Fibroblast of peridontal ligament (primary cell): ENCODE data around the gene ZNF263.

Experiments
- DNase-seq: peaks from one replicate; pipeline ENCODE4 v3.0.0-alpha.2; 2010; ENCODE audit errors: extremely low read depth

The ZNF263 gene

DNA sequence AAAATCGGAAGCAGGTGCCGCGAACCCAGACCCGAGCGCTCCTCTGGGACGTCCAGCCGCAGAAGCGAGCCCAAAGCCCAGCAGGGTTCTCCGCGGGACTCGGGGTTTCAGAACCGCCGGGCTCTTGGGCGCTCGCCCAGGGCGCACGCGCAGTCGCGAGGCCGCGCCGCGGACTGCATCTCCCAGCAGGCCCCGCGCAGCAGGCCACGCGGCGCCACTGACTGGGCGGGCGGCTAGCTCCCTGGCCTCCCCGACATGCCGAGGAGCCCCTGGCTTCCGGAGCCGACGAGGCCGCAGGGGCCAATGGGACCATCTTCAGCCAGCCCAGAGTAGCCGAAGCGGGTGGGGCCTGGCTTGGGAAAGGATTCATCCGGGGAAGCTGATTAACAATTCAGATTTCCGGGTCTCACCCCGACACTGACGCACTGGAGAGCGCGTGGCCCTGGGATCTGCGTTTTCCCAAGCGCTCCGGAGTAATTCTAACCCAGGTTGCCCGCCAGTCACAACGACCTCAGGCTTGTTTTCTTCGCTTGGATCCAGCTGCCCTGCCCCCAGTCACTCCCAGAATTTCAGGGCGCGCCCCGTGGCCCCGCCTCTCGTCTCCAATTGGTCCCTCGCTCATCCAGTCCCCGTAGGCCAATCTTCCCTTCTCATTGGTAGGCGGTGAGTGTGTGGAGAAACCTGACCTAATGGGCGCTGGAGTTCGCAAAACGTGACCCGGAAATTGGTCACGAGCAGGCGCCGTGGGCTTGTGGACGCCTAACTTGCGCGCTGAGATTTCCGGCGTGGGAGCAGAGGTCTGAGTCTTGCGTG, at the start of gene ZNF263:
Gene ZNF263 (plus strand): TSS at position 762 of the 813 bp plus-strand sequence. CDS start 328 bp downstream, outside the sequence.
- DNase-seq = peak; percentile 98

DNA sequence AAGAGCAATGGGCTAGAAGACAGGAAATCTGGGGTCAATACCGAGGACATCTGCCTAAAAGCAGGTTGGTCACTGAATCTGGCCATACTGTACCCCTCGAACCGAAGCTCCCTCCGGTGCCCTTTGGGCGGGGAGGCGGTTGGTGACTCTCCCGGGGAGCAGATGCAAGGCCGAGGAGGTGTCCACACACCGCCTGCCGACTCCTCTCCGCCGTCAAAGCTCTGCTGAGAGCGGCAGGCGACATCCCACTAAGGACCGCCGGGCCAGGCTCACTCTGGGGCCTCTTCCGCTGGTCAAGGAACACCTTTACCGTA, 48.8 kb upstream of the ZNF263 start:
- no peak for DNase-seq

DNA sequence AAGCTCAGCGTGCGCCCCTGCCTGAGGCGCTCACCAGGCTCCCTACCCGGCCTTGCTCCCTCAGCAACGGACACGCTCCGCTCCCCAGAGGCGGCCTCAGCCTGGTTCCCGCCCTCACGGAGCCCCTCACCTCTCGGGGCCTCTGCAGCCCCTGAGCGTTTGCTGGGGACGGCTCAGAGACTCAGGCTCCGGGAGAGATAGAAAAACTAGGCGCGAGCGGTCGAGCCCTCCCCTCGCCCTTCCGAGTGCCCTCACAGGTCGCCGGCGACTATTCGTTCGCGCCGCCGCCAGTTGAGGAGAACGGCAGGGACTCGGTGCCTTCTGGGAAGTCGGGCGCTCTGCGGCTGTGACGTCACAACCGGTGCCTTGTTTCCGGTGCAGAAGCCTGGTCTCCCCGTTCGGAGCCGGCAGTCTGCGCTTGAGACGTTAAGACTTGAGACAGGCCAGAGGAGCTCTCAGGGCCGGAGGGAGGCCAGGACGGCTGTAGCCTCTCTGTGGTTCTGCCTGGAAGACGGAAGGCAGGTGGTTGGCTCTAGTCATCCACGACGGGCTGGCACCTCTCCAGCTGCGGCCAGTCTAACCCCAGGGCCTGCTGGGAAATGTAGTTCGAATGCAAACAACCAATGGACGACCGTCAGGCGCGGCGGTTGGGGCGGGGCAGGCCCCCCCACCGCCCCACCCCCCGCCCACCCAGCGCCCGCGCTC, 48.3 kb upstream of the ZNF263 start, which contains the start of gene ZNF200:
Gene ZNF200 (minus strand): TSS at position 302 of the 705 bp plus-strand sequence. CDS start 1,403 bp downstream, outside the sequence.
- peak; percentile 94 for DNase-seq

DNA sequence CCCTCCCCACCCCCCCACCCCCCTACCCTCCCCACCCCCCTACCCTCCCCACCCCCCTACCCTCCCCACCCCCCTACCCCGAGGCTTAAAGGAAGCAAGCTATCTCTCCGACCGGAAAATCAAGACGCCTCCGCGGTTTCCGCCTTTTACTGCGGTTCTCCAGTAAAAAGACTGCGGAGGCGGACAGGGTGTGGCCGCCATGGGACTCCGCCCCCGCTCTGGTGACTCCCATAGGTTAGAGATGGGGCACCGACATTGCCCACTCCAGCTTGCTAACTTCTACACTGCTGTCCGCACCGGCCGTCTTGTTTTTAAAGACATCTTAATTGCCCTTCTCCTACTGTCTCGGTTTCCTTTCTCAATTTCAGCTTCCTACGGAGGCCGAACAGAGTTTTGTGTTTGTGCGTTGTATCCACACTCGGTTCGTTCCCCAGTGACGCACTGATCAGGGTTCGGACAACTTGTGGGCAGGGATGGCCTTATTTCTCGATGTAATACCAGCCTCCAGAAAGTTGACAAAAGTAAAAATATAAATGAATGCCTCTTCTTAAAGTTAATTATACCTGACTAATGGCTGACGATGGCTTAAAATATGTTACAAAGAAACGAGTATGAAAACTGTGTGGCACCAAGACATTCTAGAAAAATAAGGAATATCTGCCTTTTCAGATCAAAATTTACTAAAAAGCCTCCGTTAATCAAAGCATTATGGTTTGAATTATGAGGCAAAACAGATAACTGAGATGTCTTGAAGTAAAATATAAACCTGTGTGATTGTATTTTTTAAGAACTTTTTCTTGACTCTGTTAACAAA, 47.2 kb upstream of the ZNF263 start:
- DNase-seq = no peak

DNA sequence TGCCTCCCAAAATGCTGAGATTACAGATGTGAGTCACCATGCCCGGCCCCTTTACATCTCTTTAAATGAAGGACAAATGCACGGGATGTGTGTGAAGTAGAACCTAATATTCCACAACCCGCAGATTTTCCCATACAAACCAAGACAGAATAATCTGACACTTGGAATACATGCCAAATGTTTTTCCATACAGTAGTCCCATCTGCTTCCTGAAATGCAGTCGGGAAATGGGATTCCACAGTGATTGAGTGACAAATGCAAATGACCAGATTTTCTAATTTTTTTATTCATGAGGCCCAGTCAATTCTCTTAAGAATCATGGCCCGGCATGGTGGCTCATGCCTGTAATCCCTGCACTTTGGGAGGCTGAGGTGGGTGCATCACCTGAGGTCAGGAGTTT, 41.5 kb upstream of the ZNF263 start:
- no peak for DNase-seq

DNA sequence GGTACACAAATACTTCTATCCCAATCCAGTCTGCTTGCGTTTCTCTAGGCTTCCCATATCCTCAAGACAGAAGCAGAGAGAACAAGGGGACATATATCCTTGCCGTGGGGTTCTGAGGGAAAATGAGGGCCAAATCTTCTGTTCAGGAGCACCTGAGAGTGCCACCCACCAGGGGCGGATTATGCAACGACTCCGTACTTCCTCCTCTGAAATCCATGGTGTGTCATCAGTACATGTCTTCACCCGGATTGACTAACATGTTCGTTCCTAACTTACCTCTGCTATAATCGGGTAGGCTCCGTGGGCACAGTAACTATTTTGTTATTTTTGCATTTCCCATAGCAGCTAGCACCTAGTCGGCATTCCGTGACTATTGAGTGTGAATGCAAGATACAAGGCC, 40.6 kb upstream of the ZNF263 start:
- no peak for DNase-seq

DNA sequence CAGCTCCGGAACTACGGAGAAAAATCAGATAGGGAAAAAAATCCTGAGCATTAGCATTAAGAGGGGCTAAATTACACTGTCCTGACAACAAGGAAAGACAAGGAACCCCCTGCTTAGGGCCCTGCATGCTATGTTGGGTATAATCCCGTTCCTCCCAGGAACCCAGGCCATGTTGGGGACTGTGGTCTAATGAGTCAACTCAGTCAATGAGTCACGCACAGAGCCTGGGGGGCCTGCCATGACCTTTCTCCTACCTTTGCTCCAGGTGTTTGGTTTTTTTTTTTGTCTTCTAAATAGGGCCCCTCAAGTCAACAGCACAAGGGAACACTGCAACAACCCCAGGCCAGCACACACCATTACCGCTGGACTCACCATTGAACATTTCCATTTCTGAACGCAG, 39.4 kb upstream of the ZNF263 start:
- DNase-seq = no peak

DNA sequence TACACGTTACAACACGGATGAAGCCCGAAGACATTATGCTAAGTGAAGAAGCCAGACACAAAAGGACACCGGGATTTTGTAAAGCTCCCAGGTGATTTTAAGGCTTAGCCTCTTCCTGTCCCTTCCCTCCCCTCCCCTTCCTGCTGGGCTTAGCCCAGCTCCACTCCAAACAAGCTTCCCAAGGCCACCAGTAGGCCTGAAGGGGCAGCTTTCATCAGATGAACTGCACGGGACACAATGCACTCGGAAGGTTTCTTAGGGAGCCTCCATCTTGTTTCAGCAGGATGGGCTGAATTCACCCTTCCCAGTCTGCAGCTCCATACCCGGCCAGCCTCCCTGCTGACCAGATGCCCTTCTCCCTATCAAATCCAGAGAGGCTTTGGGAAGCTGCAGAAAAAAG, 37.3 kb upstream of the ZNF263 start:
- no peak for DNase-seq

DNA sequence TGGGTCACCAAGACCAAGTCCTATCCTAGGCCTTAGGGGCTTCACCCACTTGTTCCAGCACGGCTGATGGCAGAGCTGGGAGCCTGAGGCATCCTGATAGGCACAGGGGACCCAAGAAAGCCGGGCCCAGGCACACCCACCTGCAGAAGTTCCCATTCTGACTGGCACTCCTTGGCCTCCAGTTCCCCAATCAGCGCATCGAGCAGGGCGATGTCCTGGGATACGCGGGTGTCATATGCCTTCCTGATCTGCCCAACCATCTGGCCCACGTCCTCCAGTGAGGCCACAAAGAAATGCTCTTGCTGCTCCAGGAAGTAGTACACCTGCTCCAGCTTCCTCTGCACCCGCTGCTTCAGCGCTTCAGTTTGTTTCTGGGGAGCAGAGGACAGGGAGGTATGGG, 36.4 kb upstream of the ZNF263 start:
- no peak for DNase-seq

DNA sequence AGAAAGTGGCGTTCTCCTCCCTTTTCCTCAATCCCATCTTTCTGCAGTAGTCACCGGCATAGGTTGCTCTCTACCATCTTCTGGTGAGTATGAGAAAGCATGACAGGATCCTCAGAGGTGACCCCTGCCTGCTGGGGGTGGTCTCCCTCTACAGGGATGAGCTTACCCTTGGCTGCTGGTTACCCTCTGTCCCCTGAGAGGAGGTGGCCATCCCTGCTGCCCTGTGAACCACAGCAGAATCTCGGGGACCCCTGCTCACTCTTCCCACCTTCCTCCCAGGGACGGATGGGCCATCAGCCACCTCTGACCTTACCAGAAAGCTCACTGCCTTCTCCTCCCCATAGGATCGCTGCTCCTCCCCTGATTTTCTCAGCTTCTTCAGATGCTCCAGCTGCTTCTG, 34.7 kb upstream of the ZNF263 start:
- no peak for DNase-seq

DNA sequence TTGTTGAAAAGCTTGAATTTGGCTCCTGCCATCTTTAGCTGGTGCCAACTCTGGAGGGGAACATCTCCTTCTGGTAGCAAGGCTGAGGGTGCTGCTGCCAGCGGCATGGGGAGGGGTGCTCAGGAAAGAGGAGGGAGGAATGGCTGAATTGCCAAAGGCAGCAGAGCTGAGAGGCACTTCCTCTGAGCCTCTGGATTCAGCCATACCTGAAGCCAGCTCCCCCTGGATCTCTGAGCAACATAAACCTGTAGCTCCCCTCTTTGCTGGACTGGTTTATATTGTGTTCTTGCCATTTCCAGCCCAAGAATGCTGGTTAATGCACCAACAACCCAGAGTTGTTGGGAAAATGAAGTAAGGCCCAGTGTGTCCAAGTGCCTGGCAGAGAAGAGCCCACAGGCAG, 34.3 kb upstream of the ZNF263 start:
- DNase-seq = no peak

DNA sequence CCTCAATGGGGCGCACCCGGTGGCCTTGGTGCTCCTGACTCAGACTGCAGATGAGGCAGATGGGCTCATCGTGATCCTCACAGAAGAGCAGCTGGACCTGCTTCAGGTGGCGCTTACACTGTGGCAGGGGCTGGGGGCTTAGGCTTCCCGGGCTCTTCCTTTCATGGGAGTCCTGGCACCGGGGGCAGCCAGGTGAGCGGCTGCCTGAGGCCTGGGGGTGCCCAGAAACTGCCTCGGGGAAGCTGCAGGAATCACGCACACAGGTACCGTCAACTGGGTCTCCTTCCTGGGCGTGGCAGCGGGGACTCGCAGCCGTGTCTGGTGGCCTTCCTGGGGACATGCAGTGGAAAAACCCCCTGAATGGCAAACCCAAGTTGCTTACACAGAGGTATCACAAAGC, 33.8 kb upstream of the ZNF263 start:
- no peak for DNase-seq

DNA sequence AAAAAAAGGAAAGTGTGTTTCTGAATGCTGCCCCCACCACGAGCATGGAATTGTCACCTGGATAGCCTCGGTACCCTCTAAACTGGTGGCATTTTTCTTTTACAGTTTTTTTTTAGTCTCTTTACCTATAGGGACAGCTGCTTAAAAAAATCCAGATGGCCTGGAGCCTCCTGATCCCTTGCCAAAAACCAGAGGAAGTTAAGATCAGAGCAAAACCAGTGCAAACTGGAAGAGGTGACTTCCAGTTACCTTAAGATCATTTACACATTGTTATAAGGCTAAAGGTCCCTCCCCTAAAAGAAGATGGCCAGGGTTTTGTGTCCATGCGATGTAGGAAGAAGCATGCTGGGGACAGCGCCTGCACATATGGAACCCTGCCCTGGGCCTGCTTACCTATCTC, 30.3 kb upstream of the ZNF263 start:
- DNase-seq = no peak

DNA sequence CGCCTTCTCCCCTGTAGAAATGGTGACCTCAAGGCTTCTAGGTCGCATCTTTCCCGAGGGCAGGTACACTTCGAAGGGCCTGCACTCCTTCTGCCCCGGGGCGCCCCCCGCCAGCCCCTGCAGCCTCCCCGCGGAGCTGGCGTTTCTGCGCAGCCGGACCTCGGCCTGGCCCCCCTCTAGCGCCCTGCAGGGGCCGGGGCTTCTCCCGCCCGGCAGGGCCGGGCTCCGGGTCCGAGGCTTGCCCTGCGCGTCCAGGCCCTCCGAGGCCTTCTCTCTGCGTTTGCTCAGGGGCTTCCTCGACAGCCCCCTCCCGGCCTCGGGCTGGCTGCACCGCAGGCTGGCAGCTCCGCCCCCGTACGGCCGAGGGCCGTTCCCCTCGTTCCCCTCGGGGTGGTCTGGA, 29.0 kb upstream of the ZNF263 start:
- no peak for DNase-seq

DNA sequence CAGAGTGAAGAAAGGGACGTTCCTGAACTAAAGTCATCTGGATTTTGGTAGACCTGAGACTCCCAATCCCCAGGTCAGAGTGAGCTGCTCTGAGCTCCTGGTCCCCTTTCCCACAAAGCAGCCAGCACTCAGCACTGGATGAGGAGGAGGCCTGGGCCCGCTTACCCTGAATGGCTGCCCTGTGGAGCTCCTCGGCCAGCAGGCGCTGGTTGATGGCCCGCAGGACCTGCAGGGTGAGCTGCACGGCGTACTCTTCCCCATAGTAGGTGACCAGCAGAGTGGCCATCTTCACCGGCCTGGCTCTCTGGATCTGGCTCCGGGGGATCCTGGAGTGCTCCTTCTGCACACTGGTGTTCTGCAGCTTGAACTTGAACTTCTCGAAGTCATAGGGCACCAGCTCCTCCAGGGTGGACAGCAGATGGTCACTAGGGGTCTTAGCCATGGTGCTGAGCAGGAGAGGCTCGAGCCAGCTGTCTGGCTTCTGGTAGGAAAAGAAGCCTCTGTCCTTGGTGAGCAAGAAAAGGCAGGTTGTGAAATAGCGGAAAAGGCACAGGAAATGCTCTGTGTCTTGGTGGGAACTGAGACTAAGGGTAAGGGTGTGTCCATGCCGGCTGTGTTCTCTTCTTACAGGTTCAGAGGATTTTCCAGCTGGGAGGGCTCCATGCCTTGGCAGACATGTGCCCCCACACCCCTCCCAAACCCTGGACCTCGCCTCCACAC, 27.0 kb upstream of the ZNF263 start, which contains the start of gene MEFV:
Gene MEFV (minus strand): TSS at position 488 of the 720 bp plus-strand sequence. CDS start 46 bp downstream, at position 442.
- DNase-seq = no peak

DNA sequence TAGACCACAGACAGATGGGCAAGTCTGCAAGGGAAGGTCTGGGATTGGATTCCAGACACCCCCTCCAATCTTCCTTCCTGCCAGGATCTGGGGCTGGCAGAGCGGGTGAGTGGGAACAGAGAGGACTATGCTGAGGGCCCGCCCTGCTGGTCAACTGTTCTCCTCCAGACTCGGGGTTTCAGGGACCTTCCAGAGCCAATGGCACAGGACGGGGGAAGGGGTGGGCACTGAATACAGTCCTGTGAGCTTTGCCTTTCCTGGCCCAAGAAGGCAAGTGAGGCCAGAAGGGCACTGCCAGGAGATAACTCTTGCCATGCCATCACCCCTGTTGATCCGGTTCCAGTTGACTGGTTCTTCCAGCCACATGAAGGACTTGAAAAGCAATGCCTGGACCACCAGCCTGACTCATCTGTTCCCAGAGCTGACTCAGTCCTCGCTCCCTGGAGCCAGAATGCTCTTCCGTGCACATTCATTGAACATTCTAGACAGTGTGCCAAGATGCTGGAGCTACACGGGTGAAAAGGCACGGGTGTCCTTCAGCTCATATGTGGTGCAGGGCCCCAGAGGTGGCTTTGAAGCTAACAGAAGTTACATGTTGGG, 26.3 kb upstream of the ZNF263 start:
- DNase-seq = peak; percentile 19

DNA sequence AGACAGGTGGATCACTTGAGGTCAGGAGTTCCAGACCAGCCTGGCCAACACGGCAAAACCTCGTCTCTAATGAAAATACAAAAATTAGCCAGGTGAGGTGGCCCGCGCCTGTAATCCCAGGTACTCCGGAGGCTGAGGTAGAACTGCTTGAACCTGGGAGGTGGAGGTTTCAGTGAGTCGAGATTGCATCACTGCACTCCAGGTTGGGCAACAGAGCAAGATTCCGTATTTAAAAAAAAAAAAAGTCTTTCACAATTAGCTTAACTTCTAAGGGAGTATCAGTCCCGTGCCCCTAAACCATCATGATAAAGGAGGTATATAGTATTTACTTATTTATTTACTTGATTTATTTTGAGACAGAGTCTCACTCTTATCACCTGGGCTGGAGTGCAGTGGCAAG, 23.5 kb upstream of the ZNF263 start:
- no peak for DNase-seq

DNA sequence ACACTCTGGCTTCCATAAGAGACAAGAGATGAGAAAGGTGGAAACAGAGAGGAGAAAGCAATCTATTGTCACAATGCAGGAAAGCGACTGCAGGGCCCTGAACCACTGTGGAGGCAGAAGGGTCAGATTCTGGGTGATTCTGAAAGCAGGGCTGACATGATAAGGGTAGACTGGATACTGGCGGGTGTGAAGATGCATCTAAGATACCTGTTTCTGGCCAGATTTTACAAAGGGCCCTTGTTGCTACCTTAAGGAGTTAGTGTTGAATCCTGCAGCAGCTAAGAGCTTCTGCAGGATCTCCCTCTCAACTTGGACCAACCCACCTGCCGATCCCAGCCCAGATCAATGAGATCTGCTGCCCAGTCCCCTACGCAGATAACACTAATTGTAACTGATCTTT, 20.8 kb upstream of the ZNF263 start:
- no peak for DNase-seq

DNA sequence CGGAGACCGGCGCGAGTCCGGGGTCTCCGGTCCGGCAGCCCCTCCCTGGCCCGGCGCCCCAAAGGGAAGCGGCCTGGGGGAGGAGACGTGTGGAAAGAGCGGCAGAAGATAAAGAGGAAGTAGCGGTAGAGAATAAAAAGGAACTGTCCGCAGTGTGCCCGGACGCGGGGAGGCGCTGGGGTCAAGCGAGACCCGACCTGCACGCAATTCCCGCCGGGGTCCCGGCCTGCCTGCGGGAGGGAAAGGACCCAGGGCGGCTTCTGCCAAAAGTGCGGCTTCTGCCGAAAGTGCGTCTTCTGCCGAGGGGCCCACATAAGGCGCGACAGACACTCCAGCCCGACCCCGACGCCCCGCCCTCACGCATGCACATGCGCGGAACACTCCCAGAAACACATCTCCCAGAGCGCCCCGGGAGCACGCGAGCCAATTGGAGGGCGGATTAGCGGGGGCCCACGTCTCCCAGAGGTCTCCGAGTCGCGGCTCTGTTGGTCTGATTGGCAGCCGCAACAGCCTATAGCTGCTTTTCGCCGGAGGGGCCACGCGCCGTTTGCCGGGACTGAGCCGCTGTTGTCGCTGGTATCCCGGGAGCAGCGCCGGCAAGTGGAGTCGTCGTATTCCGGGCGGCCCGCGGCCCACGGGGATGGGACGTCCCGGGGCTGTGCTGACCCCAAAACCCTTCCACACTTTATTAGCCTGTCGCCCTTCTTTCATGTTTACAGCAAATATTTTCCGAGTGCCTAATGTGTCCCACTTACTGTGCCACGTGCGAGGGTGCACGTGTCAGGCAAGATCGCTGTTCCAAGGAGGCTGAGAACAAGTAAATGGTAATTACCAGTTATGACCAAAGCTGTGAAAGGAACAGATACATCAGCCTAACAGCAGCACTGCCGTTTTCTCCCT, 18.9 kb upstream of the ZNF263 start:
- DNase-seq = peak; percentile 95

DNA sequence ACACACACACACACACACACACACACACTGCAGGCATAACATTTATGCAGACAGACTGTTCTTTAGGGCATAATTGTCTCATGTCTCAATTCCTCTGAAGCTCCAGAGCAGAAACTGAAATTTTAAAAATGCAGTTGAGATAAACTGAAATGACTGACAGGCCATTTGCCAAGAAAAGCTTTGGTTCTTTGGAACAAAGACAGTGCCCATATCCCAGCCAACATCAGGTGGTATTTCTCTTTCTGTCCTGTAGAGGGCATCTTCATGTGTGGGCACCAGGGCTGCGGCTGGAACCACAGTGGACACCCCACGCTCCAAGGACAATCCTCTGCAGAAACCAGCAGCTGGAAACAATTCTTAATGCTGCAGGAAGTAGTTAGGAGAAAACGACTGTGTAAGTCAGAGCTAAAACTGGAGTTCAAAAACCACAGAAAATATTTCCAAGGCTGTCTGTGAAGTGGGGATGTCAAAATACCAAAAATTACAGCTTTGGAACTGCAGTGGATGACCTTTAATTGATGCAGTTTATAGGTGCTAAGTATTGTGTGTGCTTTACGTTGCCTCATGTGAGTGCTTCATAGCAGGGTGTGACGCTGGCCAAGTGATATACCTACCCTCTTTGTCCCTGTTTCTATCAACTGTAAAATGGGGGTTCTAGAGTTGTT, 16.3 kb upstream of the ZNF263 start:
- DNase-seq = peak; percentile 85
